Measurements from ENCODE around the gene PSMD3. TPM values are rescaled to one million over a fixed set of nuclear protein-coding genes. Genes with fewer than 3 reads are reported as not detected.

The PSMD3 gene
- total RNA-seq, 1 experiment from 2014 or later = 174 TPM

GRCh38 chr17:40031706-40032105 lies 51.1 kb downstream of the PSMD3 start:
- Histone ChIP-seq H3K27me3 (ENCODE audit: insufficient read depth, low read length) (no peaks in the 10 kb centered on the region), H4K5ac (ENCODE audit: insufficient read length, low read depth, low read length) (no peak overlapping the region), H4K8ac (replicated peaks; ENCODE audit: insufficient read length, low read depth, low read length) (no peak overlapping the region), H2BK120ac (ENCODE audit: low read depth, low read length, poor library complexity, severe bottlenecking) (no peak overlapping the region), H3K9ac (ENCODE audit: extremely low read depth, insufficient read length, low read length) (no peak overlapping the region), H3K4me1 (ENCODE audit: insufficient read depth, low read length) (no peaks in the 10 kb centered on the region), H3K79me2 (ENCODE audit: insufficient read depth, low read length) (no peaks in the 10 kb centered on the region), H3T11ph (ENCODE audit: low read length) (no peak overlapping the region), H2BK15ac (ENCODE audit: low read depth, low read length) (no peak overlapping the region), H3K4me2 (ENCODE audit: insufficient read depth, insufficient read length, low read length) (no peak overlapping the region), H3K27ac (ENCODE audit: insufficient read length, low read depth, low read length) (no peak overlapping the region), H2BK5ac (ENCODE audit: insufficient read length, low read length) (no peak overlapping the region), H3K23ac (ENCODE audit: insufficient read length, low read depth, low read length) (no peak overlapping the region), H3K23me2 (ENCODE audit: insufficient read length, low read depth, low read length, poor library complexity, severe bottlenecking) (no peaks in the 10 kb centered on the region), H3K4ac (ENCODE audit: low read depth, low read length) (no peak overlapping the region), H3K18ac (ENCODE audit: insufficient read length, low read depth, low read length) (no peak overlapping the region), H3K14ac (ENCODE audit: insufficient read depth, low read length) (no peak overlapping the region), H2AK5ac (ENCODE audit: insufficient read length, low read length) (no peak overlapping the region), H3K79me1 (ENCODE audit: insufficient read depth, low read depth, low read length, poor library complexity, severe bottlenecking) (no peaks in the 10 kb centered on the region), H2AFZ (ENCODE audit: low read length) (no peak overlapping the region), H2BK20ac (ENCODE audit: low read depth, low read length, poor library complexity, severe bottlenecking) (no peak overlapping the region), H4K91ac (ENCODE audit: insufficient read length, low read depth, low read length) (no peak overlapping the region), H3K9me3 (ENCODE audit: control insufficient read depth, low read depth, low read length) (no peaks in the 10 kb centered on the region), H2BK12ac (ENCODE audit: insufficient read length, low read depth, low read length) (no peak overlapping the region), H3K56ac (ENCODE audit: insufficient read length, low read depth, low read length) (no peak overlapping the region), H4K20me1 (ENCODE audit: control insufficient read depth, insufficient read depth, insufficient read length) (no peaks in the 10 kb centered on the region)
- Mint-ChIP-seq H3K27ac (no peak overlapping the region), H3K36me3 (ENCODE audit: insufficient read depth in 1 of 3, low read depth in 3 of 3) (peaks cover 34 to 68% (median 61%) of the 10 kb centered on the region in 3 experiments; a peak in 6 of 7 replicates), H3K4me3 (no peak overlapping the region), H3K4me1 (peaks cover 6 to 8% of the 10 kb centered on the region in 2 experiments), H3K9me3 (no peaks in the 10 kb centered on the region), H3K27me3 (ENCODE audit: low read depth) (no peaks in the 10 kb centered on the region)
- no CpG with 5 or more reads among the region's 11 CpGs for WGBS (ENCODE audit: extremely low coverage, insufficient read length, low lambda C conversion rate)
- DNase-seq = no peak
- TF ChIP-seq, protein P1, sequence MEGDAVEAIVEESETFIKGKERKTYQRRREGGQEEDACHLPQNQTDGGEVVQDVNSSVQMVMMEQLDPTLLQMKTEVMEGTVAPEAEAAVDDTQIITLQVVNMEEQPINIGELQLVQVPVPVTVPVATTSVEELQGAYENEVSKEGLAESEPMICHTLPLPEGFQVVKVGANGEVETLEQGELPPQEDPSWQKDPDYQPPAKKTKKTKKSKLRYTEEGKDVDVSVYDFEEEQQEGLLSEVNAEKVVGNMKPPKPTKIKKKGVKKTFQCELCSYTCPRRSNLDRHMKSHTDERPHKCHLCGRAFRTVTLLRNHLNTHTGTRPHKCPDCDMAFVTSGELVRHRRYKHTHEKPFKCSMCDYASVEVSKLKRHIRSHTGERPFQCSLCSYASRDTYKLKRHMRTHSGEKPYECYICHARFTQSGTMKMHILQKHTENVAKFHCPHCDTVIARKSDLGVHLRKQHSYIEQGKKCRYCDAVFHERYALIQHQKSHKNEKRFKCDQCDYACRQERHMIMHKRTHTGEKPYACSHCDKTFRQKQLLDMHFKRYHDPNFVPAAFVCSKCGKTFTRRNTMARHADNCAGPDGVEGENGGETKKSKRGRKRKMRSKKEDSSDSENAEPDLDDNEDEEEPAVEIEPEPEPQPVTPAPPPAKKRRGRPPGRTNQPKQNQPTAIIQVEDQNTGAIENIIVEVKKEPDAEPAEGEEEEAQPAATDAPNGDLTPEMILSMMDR (conservative IDR thresholded peaks at IDR 0.05) = no peak
